HepG2 (cell line): ENCODE data around the gene UBE2QL1. TPM values are rescaled to one million over a fixed set of nuclear protein-coding genes. Genes with fewer than 3 reads are reported as not detected.

Source experiments
- ATAC-seq: fragments of 200-7000 bp; cut with Tn5 transposase; 3 replicates; pipeline ENCODE4 v1.9.1; 2020; ENCODE audit warnings: mild to moderate bottlenecking, moderate library complexity
- BruUV-seq: library from RNA; stranded (reverse); fragments of 400-500 nt; replicated peaks from 2 replicates; lab custom pipeline; 2021; lab: Mats Ljungman, UMichigan
- CTCF ChIA-PET: fragments of 300-600 bp; formaldehyde crosslinking; extraction: SDS; loops from one replicate; lab custom pipeline; 2021; ENCODE audit warnings: low total read pairs, inconsistent platforms, low intra/inter-chr PET ratio; lab: Yijun Ruan, JAX
- POLR2A ChIA-PET: fragments of 350-600 bp; sonication (Branson Sonifier 250); formaldehyde crosslinking; loops from one replicate; lab custom pipeline; 2020; ENCODE audit warnings: antibody characterized with exemption, inconsistent platforms; lab: Yijun Ruan, JAX
- DNase-seq: peaks from one replicate; pipeline ENCODE4 v3.0.0-alpha.2; 2015; ENCODE audit warnings: low spot score
- FAIRE-seq: peaks from 3 replicates; lab custom pipeline; 2011; peaks lifted over from hg19 to GRCh38; lab: Jason Lieb, UNC
- H2AFZ ChIP-seq: one replicate; pipeline ENCODE4 v1.6.1; 2011; ENCODE audit warnings: low read length, inconsistent platforms
- H3K27ac ChIP-seq: fragments of 300-600 bp; 3 replicates; pipeline ENCODE4 v1.8.0; 2011; ENCODE audit warnings: mixed run types, mild to moderate bottlenecking, mixed read lengths, low read length, inconsistent platforms; ENCODE audit not compliant: insufficient read depth; ENCODE audit errors: extremely low read length
- H3K27me3 ChIP-seq, 2 experiments: fragments of 200-600 bp in 1 of 2; 2 replicates in 1 of 2; 3 replicates in 1 of 2; pipeline versions ENCODE4 v1.6.0 to v1.8.0; 2011; ENCODE audit warnings: low read length in 2 of 2, mild to moderate bottlenecking in 2 of 2, moderate library complexity in 2 of 2, inconsistent platforms in 1 of 2; ENCODE audit not compliant: insufficient read depth in 2 of 2, control insufficient read depth in 1 of 2
- H3K36me3 ChIP-seq, 2 experiments: fragments of 200-600 bp in 1 of 2; replicated peaks in 1 of 2; 2 replicates in 1 of 2; 3 replicates in 1 of 2; pipeline versions ENCODE4 v1.5.1 to v1.8.0; 2011; ENCODE audit warnings: low read length in 2 of 2, inconsistent platforms in 1 of 2; ENCODE audit not compliant: insufficient read depth in 2 of 2, control insufficient read depth in 1 of 2
- H3K4me1 ChIP-seq: 2 replicates; pipeline ENCODE4 v1.5.1; 2012; ENCODE audit warnings: low read length, inconsistent platforms; ENCODE audit not compliant: insufficient read depth
- H3K4me2 ChIP-seq: 2 replicates; pipeline ENCODE4 v1.6.0; 2011; ENCODE audit warnings: low read depth, low read length, inconsistent platforms
- H3K4me3 ChIP-seq, 3 experiments: fragments of 200-600 bp in 1 of 3; sonication (generic), shearing (Covaris generic) in 1 of 3; replicated peaks in 1 of 3; 2 replicates each; pipeline ENCODE4 v1.5.1; 2011 to 2016; ENCODE audit warnings: low read length in 3 of 3, inconsistent platforms in 2 of 3, low read depth in 2 of 3, mild to moderate bottlenecking in 2 of 3, control low read depth in 1 of 3, mixed read lengths in 1 of 3; ENCODE audit not compliant: insufficient read depth in 1 of 3
- H3K79me2 ChIP-seq: one replicate; pipeline ENCODE4 v1.6.1; 2011; ENCODE audit warnings: low read length, inconsistent platforms; ENCODE audit not compliant: insufficient read depth
- H3K9ac ChIP-seq: 2 replicates; pipeline ENCODE4 v1.6.0; 2011; ENCODE audit warnings: mild to moderate bottlenecking, low read depth, low read length, inconsistent platforms; ENCODE audit not compliant: insufficient read depth
- H3K9me3 ChIP-seq: 2 replicates; pipeline ENCODE4 v1.5.1; 2012; ENCODE audit warnings: mild to moderate bottlenecking, low read length
- H4K20me1 ChIP-seq: 2 replicates; pipeline ENCODE4 v1.6.0; 2011; ENCODE audit warnings: inconsistent platforms, mild to moderate bottlenecking, low read length, moderate library complexity; ENCODE audit not compliant: insufficient read depth
- ETV6 ChIP-seq: sonication (generic); formaldehyde crosslinking; conservative IDR thresholded peaks from 2 replicates; pipeline ENCODE4 v1.4.0; 2020; ENCODE audit warnings: missing genetic modification reagents
- FOXC1 ChIP-seq: sonication (generic); formaldehyde crosslinking; IDR thresholded peaks from 2 replicates; pipeline ENCODE4 v1.8.0; 2022; ENCODE audit warnings: mild to moderate bottlenecking, missing genetic modification reagents, borderline replicate concordance
- RCOR2 ChIP-seq: IDR thresholded peaks from 2 replicates; pipeline ENCODE4 v1.6.1; 2016; ENCODE audit warnings: missing biosample characterization, missing genetic modification reagents
- SRF ChIP-seq: IDR thresholded peaks from 2 replicates; pipeline ENCODE4 v1.6.1; 2011; ENCODE audit warnings: mild to moderate bottlenecking, low read depth, low read length, moderate library complexity
- SUZ12 ChIP-seq: fragments of 150-350 bp; IDR thresholded peaks from 2 replicates; pipeline ENCODE4 v1.6.1; 2014; ENCODE audit warnings: low read depth, low read length
- ZNF17 ChIP-seq: sonication (generic); formaldehyde crosslinking; IDR thresholded peaks from 2 replicates; pipeline ENCODE4 v1.5.0; 2020; ENCODE audit warnings: mild to moderate bottlenecking, missing genetic modification reagents
- ZNF343 ChIP-seq: sonication (generic); formaldehyde crosslinking; IDR thresholded peaks from 2 replicates; pipeline ENCODE4 v1.4.0; 2020; ENCODE audit warnings: mild to moderate bottlenecking, missing genetic modification reagents
- ZNF44 ChIP-seq: sonication (generic); formaldehyde crosslinking; IDR thresholded peaks from 2 replicates; pipeline ENCODE4 v1.5.1; 2020; ENCODE audit warnings: mild to moderate bottlenecking, missing genetic modification reagents
- ZNF773 ChIP-seq: sonication (generic); formaldehyde crosslinking; IDR thresholded peaks from 2 replicates; pipeline ENCODE4 v1.4.0; 2020; ENCODE audit warnings: missing genetic modification reagents, borderline replicate concordance
- WGBS: methylation state at CpG from one replicate; pipeline ENCODE4 v1.1.6; 2017; ENCODE audit warnings: low lambda C conversion rate; 5-methylcytosine and 5-hydroxymethylcytosine counted together
- in situ Hi-C: cut with HindIII; loops from 2 replicates; pipeline ENCODE4 v1.10.0; 2017; ENCODE audit warnings: low pct_unique_long_range_greater_than_20kb; ENCODE audit not compliant: extremely low pct_ligation_motif_present
- intact Hi-C: fragments of 100-400 bp; cut with micrococcal nuclease; formaldehyde crosslinking; loops from one replicate; pipeline ENCODE4 v1.10.0; 2022; ENCODE audit not compliant: unreplicated experiment
- polyA plus RNA-seq, 8 experiments: library from polyadenylated mRNA; depleted of rRNA in 3 of 8; stranded (reverse) in 7 of 8; unstranded in 1 of 8; fragments of >200 nt; fragmentation: Illumina TruSeq in 4 of 8; extraction: Trizol in 4 of 8; gene quantifications; 2 replicates each; pipeline versions ENCODE4 v1.2.1 to v1.2.3, GENCODE V29; 2011 to 2016; ENCODE audit warnings: low read depth in 4 of 8, missing spikeins in 1 of 8, mixed read lengths in 1 of 8; ENCODE audit not compliant: insufficient read depth in 1 of 8
- total RNA-seq, 5 experiments: library from RNA; depleted of rRNA; stranded (reverse); fragments of >200 nt; fragmentation: Illumina TruSeq; extraction: Trizol; gene quantifications; 2 replicates each; pipeline ENCODE4 v1.2.3, GENCODE V29; 2016; ENCODE audit warnings: low read depth in 1 of 5
- TF ChIP-seq, protein P1 (sequence below): IDR thresholded peaks from 2 replicates; pipeline ENCODE4 v1.6.1; 2018; ENCODE audit warnings: missing genetic modification reagents
- TF ChIP-seq, protein P2 (sequence below): sonication (generic); formaldehyde crosslinking; IDR thresholded peaks from 2 replicates; pipeline ENCODE4 v1.5.0; 2020; ENCODE audit warnings: mild to moderate bottlenecking, missing genetic modification reagents

The UBE2QL1 gene
- total and polyA plus RNA-seq, 2 of the 13 experiments (the other 11 are each of a cell fraction or from before 2014, with no cell fraction given), result not detected

DNA sequence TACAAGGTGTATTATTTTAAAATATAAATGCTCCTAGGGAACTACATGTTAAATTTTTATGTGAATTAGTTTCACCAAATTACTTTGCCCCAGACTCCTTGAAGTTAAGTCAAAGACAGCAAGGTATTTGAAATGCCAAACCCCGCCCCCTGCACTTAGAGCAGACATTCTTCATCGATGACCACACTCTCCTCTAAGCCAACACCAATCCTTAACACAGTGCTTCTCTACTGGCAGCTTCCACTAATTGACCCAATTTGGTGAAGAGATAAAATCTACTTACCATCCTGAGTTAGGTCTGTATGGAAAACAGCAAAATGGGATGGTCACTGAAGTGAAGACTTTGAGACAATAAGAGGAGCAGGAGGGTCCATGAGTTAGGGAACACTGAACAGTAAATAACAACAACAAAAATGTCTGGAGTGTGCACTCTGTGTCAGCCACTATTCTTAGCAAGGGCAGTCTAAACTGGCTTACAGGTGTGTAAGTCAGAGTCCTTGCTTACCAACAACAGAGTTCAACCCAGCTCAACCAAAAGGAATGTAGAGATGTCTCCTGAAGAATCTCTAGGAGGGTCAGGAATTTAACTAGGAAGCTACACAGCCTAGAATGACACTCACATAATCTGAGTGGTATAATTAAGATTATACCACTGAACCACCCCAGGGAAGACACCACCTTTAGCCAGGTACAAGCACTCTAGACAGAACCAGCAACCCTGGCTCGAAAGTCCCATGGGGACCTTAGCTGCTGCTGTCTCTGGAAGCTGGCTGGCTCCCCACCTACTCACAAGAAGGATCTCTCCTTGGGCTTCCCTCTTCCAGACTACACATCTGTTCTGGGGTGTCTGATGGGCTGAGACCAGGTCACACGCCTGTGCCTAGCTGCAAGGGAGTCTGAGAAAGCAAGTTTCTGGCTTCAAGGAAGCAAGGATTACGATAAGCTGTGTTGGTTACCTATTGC is 8.8 kb upstream of the UBE2QL1 start:
- no peak overlapping the region for H3K4me2 ChIP-seq
- intact Hi-C loops (loop anchor here (10.0 kb wide), 1 partner anchor 555 kb away; no protein-coding TSS in a partner anchor), in situ Hi-C loops (loop anchor here (10.0 kb wide), 1 partner anchor 945 kb away; no protein-coding TSS in a partner anchor)
- no peak overlapping the region for H3K4me3 ChIP-seq
- WGBS, result 6% methylated on average over 4 of the region's 5 CpGs
- FAIRE-seq (no peak), DNase-seq (no peak), ATAC-seq (no peak)
- H2AFZ ChIP-seq, result no peak overlapping the region
- no TSS peak for BruUV-seq
- H3K9ac ChIP-seq, result no peak overlapping the region
- H3K36me3 ChIP-seq, result no peaks in the 10 kb centered on the region
- H3K27ac ChIP-seq, result no peak overlapping the region
- ChIA-PET POLR2A (no interaction called here), CTCF (no interaction called here)
- no peaks in the 10 kb centered on the region for H3K4me1 ChIP-seq
- H3K79me2 ChIP-seq, result no peaks in the 10 kb centered on the region
- TF ChIP-seq ZNF773 (CRISPR knock-in tag), result no peak
- H3K9me3 ChIP-seq, result no peaks in the 10 kb centered on the region; the same call in 1 of the 2 replicates
- H4K20me1 ChIP-seq, result no peaks in the 10 kb centered on the region
- no peaks in the 10 kb centered on the region for H3K27me3 ChIP-seq

DNA sequence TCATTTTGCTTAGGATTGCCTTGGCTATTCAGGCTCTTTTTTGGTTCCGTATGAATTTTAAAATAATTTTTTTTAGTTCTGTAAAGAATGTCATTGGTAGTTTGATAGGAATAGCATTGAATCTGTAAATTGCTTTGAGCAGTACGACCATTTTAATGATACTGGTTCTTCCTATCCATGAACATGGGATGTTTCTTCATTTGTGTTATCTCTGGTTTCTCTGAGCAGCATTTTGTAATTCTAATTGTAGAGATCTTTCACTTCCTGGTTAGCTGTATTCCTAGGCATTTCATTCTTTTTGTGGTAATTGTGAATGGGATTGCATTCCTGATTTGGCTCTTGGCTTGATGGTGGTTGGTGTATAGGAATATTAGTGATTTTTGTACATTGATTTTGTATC is 6.3 kb upstream of the UBE2QL1 start:
- intact Hi-C loops (no loop called here), in situ Hi-C loops (no loop called here)
- Histone ChIP-seq H3K27me3 (no peaks in the 10 kb centered on the region), H3K27ac (no peak overlapping the region), H3K4me2 (no peak overlapping the region), H3K9ac (no peak overlapping the region), H4K20me1 (no peaks in the 10 kb centered on the region), H2AFZ (no peak overlapping the region), H3K4me3 (no peak overlapping the region), H3K79me2 (no peaks in the 10 kb centered on the region), H3K36me3 (no peaks in the 10 kb centered on the region), H3K9me3 (no peaks in the 10 kb centered on the region; the same call in 1 of the 2 replicates), H3K4me1 (no peaks in the 10 kb centered on the region)
- 12% methylated on average over 2 of the region's 2 CpGs for WGBS
- ATAC-seq (no peak), DNase-seq (no peak), FAIRE-seq (no peak)
- ChIA-PET POLR2A (no interaction called here), CTCF (no interaction called here)
- BruUV-seq, result no TSS peak
- TF ChIP-seq, protein P1, sequence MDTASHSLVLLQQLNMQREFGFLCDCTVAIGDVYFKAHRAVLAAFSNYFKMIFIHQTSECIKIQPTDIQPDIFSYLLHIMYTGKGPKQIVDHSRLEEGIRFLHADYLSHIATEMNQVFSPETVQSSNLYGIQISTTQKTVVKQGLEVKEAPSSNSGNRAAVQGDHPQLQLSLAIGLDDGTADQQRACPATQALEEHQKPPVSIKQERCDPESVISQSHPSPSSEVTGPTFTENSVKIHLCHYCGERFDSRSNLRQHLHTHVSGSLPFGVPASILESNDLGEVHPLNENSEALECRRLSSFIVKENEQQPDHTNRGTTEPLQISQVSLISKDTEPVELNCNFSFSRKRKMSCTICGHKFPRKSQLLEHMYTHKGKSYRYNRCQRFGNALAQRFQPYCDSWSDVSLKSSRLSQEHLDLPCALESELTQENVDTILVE (CRISPR knock-in tag), result no peak
- TF ChIP-seq SRF (no peak), SUZ12 (no peak), RCOR2 (no peak), FOXC1 (no peak), ETV6 (CRISPR knock-in tag) (no peak), ZNF44 (no peak), ZNF17 (CRISPR knock-in tag) (no peak), ZNF343 (CRISPR knock-in tag) (no peak)
- TF ChIP-seq, protein P2, sequence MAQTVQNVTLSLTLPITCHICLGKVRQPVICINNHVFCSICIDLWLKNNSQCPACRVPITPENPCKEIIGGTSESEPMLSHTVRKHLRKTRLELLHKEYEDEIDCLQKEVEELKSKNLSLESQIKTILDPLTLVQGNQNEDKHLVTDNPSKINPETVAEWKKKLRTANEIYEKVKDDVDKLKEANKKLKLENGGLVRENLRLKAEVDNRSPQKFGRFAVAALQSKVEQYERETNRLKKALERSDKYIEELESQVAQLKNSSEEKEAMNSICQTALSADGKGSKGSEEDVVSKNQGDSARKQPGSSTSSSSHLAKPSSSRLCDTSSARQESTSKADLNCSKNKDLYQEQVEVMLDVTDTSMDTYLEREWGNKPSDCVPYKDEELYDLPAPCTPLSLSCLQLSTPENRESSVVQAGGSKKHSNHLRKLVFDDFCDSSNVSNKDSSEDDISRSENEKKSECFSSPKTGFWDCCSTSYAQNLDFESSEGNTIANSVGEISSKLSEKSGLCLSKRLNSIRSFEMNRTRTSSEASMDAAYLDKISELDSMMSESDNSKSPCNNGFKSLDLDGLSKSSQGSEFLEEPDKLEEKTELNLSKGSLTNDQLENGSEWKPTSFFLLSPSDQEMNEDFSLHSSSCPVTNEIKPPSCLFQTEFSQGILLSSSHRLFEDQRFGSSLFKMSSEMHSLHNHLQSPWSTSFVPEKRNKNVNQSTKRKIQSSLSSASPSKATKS (CRISPR knock-in tag), result no peak
